ENCODE measurements around the gene BST1. TPM values are rescaled to one million over a fixed set of nuclear protein-coding genes. Genes with fewer than 3 reads are reported as not detected.

Gene BST1
- total RNA-seq, 1 donor from 2014 or later = 2.7 TPM

DNA sequence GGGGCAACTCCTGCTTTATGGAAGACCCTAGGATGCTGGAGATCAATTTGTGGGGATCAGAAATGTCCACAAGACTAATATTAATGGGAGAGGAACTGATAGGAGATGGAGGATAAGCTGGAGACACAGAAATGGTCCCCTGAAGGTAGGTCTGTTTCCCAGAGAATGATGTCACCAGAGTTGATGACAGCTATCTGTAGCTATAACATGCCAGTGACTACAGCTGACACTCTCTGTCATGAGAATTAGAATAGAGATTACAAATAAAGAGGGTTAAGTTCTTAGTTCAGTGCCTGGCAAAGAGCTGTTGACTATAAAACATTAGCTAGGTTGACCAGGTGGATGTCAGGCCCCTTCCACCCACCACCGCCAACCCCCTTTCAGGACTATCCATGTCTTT, 9.3 kb downstream of the BST1 start:
- no peak for TF ChIP-seq CTCF (IDR thresholded peaks at IDR 0.05; ENCODE audit: borderline replicate concordance)
- intact Hi-C loops (cut with micrococcal nuclease) = no loop called here
- no peaks in the 10 kb centered on the region for H3K36me3 ChIP-seq
- H3K9me3 ChIP-seq (replicated peaks) = no peaks in the 10 kb centered on the region
- H3K4me3 ChIP-seq = no peak overlapping the region
- no peak overlapping the region for H3K27ac ChIP-seq (replicated peaks)
- no peak for DNase-seq
- H3K27me3 ChIP-seq (ENCODE audit: low read depth) = no peaks in the 10 kb centered on the region
- peaks cover 14% of the 10 kb centered on the region for H3K4me1 ChIP-seq

DNA sequence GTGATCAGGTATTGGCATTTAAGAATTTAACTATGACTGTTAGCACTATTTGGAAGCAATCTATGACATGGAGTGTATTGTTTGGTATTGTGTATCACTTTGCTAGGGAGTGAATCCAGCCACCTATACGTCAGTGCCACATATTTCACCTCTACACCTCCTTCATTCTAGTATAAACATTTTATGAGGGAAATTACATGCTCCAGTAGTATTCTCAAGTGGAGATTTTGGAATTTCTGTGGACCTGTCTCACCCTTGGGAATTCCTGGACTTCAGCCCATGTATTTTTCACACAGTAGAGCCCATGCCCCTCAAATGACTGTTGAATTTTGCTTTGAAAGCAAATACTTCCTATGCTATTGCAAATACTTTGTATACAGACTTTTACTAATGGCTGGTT, 11.3 kb downstream of the BST1 start:
- Histone ChIP-seq H3K27me3 (ENCODE audit: low read depth) (no peaks in the 10 kb centered on the region), H3K27ac (replicated peaks) (peak overlapping the region; percentile 23), H3K4me3 (no peak overlapping the region), H3K4me1 (peaks cover 9% of the 10 kb centered on the region), H3K9me3 (replicated peaks) (no peaks in the 10 kb centered on the region), H3K36me3 (no peaks in the 10 kb centered on the region)
- intact Hi-C loops (cut with micrococcal nuclease) = no loop called here
- TF ChIP-seq CTCF (IDR thresholded peaks at IDR 0.05; ENCODE audit: borderline replicate concordance) = no peak
- DNase-seq = no peak

GRCh38 chr4:15714646-15715435, 12.0 kb downstream of the BST1 start:
- Histone ChIP-seq H3K4me3 (no peak overlapping the region), H3K27ac (replicated peaks) (no peak overlapping the region), H3K9me3 (replicated peaks) (no peaks in the 10 kb centered on the region), H3K36me3 (no peaks in the 10 kb centered on the region), H3K27me3 (ENCODE audit: low read depth) (no peaks in the 10 kb centered on the region), H3K4me1 (peaks cover 9% of the 10 kb centered on the region)
- TF ChIP-seq CTCF (IDR thresholded peaks at IDR 0.05; ENCODE audit: borderline replicate concordance) = no peak
- intact Hi-C loops (cut with micrococcal nuclease) = no loop called here
- DNase-seq = no peak

DNA sequence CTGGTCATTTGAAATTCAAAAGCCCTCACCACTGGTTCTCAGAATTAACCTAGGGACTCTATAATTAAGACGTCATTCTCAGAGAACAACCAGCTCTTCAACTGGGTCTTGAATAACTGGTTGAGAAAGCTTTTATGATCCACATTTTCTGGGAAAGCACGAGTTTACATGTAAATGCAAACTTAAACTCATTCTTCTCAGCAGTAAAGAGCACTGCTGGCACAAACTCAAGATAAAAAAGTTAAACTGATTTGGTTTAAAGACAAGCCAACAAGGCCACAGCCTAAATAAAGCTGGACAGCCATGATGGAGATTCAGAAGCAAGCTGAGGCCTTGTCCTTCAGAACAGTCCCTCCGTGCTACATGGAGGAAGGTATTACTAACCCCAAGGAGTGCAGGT, 13.2 kb downstream of the BST1 start:
- no peak overlapping the region for H3K4me3 ChIP-seq
- H3K36me3 ChIP-seq = no peaks in the 10 kb centered on the region
- H3K27ac ChIP-seq (replicated peaks) = no peak overlapping the region
- no peaks in the 10 kb centered on the region for H3K27me3 ChIP-seq (ENCODE audit: low read depth)
- TF ChIP-seq CTCF (IDR thresholded peaks at IDR 0.05; ENCODE audit: borderline replicate concordance) = no peak
- intact Hi-C loops (cut with micrococcal nuclease) = no loop called here
- peaks cover 9% of the 10 kb centered on the region for H3K4me1 ChIP-seq
- DNase-seq = no peak
- H3K9me3 ChIP-seq (replicated peaks) = no peaks in the 10 kb centered on the region

DNA sequence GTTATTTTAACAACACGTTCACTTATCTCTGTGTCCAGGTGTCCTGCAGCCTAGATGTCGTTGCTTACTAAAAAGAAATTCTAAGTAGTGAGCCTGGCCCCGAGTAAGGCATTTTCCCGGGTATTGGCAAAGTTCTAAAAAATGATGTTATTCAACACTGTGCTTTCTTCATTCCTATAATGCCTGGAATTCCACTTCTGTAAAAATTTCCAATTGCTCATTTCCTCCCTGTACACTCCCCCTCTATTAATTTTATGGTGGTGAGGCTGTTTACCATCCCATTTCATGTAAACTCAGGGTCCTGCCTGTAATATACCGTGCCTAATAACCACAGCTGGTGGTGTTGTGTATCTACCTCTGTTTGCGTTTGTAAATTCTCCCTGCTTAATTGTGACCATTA, 14.2 kb downstream of the BST1 start:
- Histone ChIP-seq H3K4me3 (no peak overlapping the region), H3K27ac (replicated peaks) (no peak overlapping the region), H3K9me3 (replicated peaks) (no peaks in the 10 kb centered on the region), H3K4me1 (peaks cover 9% of the 10 kb centered on the region), H3K36me3 (no peaks in the 10 kb centered on the region), H3K27me3 (ENCODE audit: low read depth) (no peaks in the 10 kb centered on the region)
- intact Hi-C loops (cut with micrococcal nuclease) = no loop called here
- no peak for TF ChIP-seq CTCF (IDR thresholded peaks at IDR 0.05; ENCODE audit: borderline replicate concordance)
- DNase-seq = no peak

All from left ventricle myocardium inferior (tissue), 1 donor.